Upper lobe of left lung (tissue), 6 donors: ENCODE results near the gene GMDS. TPM values are rescaled to one million over a fixed set of nuclear protein-coding genes. Genes with fewer than 3 reads are reported as not detected.

Experiments used
- ATAC-seq, 2 donors: fragments of 200-7000 bp; cut with Tn5 transposase; one replicate each; pipeline ENCODE4 v1.9.1; 2022; ENCODE audit warnings: mild to moderate bottlenecking in 2 of 2, moderate library complexity in 2 of 2; ENCODE audit not compliant: low FRiP score in 2 of 2
- DNase-seq, 2 donors: peaks; one replicate each; pipeline ENCODE4 v3.0.0-alpha.2; 2019 to 2020
- H3K27ac ChIP-seq, 4 donors: fragments of 200-600 bp; sonication (generic); one replicate each; pipeline ENCODE4 v1.5.1; 2016 to 2019
- H3K27me3 ChIP-seq, 4 donors: fragments of 200-600 bp; sonication (generic); one replicate each; pipeline ENCODE4 v1.5.1; 2017 to 2019
- H3K36me3 ChIP-seq, 4 donors: fragments of 200-600 bp; sonication (generic); one replicate each; pipeline ENCODE4 v1.5.1; 2016 to 2019
- H3K4me1 ChIP-seq, 4 donors: fragments of 200-600 bp; sonication (generic); one replicate each; pipeline ENCODE4 v1.5.1; 2018 to 2019
- H3K4me3 ChIP-seq, 4 donors: fragments of 200-600 bp; sonication (generic); one replicate each; pipeline ENCODE4 v1.5.1; 2017 to 2019; ENCODE audit warnings: mild to moderate bottlenecking in 2 of 4, moderate library complexity in 1 of 4
- H3K9me3 ChIP-seq, 4 donors: fragments of 200-600 bp; sonication (generic); one replicate each; pipeline ENCODE4 v1.5.1; 2018 to 2019
- CTCF ChIP-seq, 6 experiments: fragments of 450-650 bp in 4 of 6; fragments of 200-600 bp in 2 of 6; sonication (generic) in 2 of 6; IDR thresholded peaks; one replicate each; pipeline ENCODE4 v1.5.1; 2016 to 2019; ENCODE audit warnings: antibody characterized with exemption in 6 of 6
- EP300 ChIP-seq, 4 donors: sonication (generic); formaldehyde crosslinking; IDR thresholded peaks; one replicate each; pipeline ENCODE4 v1.5.1; 2017; ENCODE audit warnings: antibody characterized with exemption in 4 of 4, control low read depth in 2 of 4
- POLR2A ChIP-seq, 4 donors: fragments of 450-650 bp; IDR thresholded peaks; one replicate each; pipeline ENCODE4 v1.5.1; 2016 to 2017; ENCODE audit warnings: antibody characterized with exemption in 4 of 4, mild to moderate bottlenecking in 2 of 4
- POLR2AphosphoS5 ChIP-seq, 2 donors: sonication (generic); formaldehyde crosslinking; IDR thresholded peaks; one replicate each; pipeline ENCODE4 v1.5.1; 2017; ENCODE audit warnings: antibody characterized with exemption in 2 of 2
- WGBS, 2 donors: methylation state at CpG; one replicate each; pipeline ENCODE4 v1.1.5; 2017 to 2018; 5-methylcytosine and 5-hydroxymethylcytosine counted together
- total RNA-seq, 6 donors: library from RNA; depleted of rRNA in 4 of 6; stranded (reverse); fragments of >200 nt in 4 of 6; gene quantifications; one replicate each; pipeline versions ENCODE4 v1.1.0 to v1.2.1, GENCODE V29; 2016 to 2021
- donor health status: DM: no; HTN: no; CAD: no; lungs with moderate emphysema.
- donor health status: DM: no; HTN: yes; CAD: no; lungs with severe emphysema.

GMDS gene
- total RNA-seq, 6 donors from 2014 or later: 7.6 to 17.8 (median 14.1) TPM

- H3K27ac ChIP-seq: no peak overlapping the region
- H3K27me3 ChIP-seq: no peaks in the 10 kb centered on the region
- no peak overlapping the region for H3K4me3 ChIP-seq
- H3K9me3 ChIP-seq: no peaks in the 10 kb centered on the region
- peaks cover 0 to 3% (median 0%) of the 10 kb centered on the region in 4 donors for H3K4me1 ChIP-seq
- no peak for DNase-seq
- no peaks in the 10 kb centered on the region for H3K36me3 ChIP-seq
- no peak for ATAC-seq
- no peak for TF ChIP-seq CTCF (IDR thresholded peaks at IDR 0.05)
- TF ChIP-seq POLR2AphosphoS5 (IDR thresholded peaks at IDR 0.05): no peak
- no peak for TF ChIP-seq EP300 (IDR thresholded peaks at IDR 0.05)
- TF ChIP-seq POLR2A (IDR thresholded peaks at IDR 0.05): no peak
These were observed 62.2 kb downstream of the GMDS start for GRCh38 chr6:2183246-2183645.

- no peak for ATAC-seq
- Histone ChIP-seq H3K27ac (no peak overlapping the region), H3K4me1 (peaks cover 0 to 3% (median 0%) of the 10 kb centered on the region in 4 donors), H3K9me3 (no peaks in the 10 kb centered on the region), H3K27me3 (no peaks in the 10 kb centered on the region), H3K36me3 (no peaks in the 10 kb centered on the region), H3K4me3 (no peak overlapping the region)
- DNase-seq: no peak
- TF ChIP-seq POLR2A (IDR thresholded peaks at IDR 0.05): no peak
- TF ChIP-seq CTCF (IDR thresholded peaks at IDR 0.05): no peak
- 80 to 87% methylated on average over 1 of the region's 1 CpG for WGBS, 2 donors
These were observed 63.2 kb downstream of the GMDS start for GRCh38 chr6:2182251-2182650.

GRCh38 chr6:2181567-2181966 lies 63.8 kb downstream of the GMDS start:
- no peaks in the 10 kb centered on the region for H3K36me3 ChIP-seq
- peaks cover 0 to 3% (median 0%) of the 10 kb centered on the region in 4 donors for H3K4me1 ChIP-seq
- WGBS, 2 donors: 83 to 93% methylated on average over 2 of the region's 2 CpGs
- H3K27me3 ChIP-seq: no peaks in the 10 kb centered on the region
- no peak overlapping the region for H3K4me3 ChIP-seq
- ATAC-seq (no peak), DNase-seq (no peak)
- no peaks in the 10 kb centered on the region for H3K9me3 ChIP-seq
- TF ChIP-seq POLR2AphosphoS5 (IDR thresholded peaks at IDR 0.05): no peak
- TF ChIP-seq POLR2A (IDR thresholded peaks at IDR 0.05): no peak
- TF ChIP-seq CTCF (IDR thresholded peaks at IDR 0.05): no peak
- TF ChIP-seq EP300 (IDR thresholded peaks at IDR 0.05): no peak
- H3K27ac ChIP-seq: no peak overlapping the region

GRCh38 chr6:2179950-2180349 lies 65.5 kb downstream of the GMDS start:
- Histone ChIP-seq H3K4me1 (peaks cover 0 to 3% (median 0%) of the 10 kb centered on the region in 4 donors), H3K4me3 (no peak overlapping the region), H3K27me3 (no peaks in the 10 kb centered on the region), H3K27ac (no peak overlapping the region), H3K36me3 (no peaks in the 10 kb centered on the region), H3K9me3 (no peaks in the 10 kb centered on the region)
- ATAC-seq (peak; percentile 47 to 90), DNase-seq (peak in 1 of 2 donors; percentile 56)
- TF ChIP-seq CTCF (IDR thresholded peaks at IDR 0.05) (no peak), EP300 (IDR thresholded peaks at IDR 0.05) (no peak), POLR2AphosphoS5 (IDR thresholded peaks at IDR 0.05) (no peak)

GRCh38 chr6:2179241-2179640 lies 66.2 kb downstream of the GMDS start:
- Histone ChIP-seq H3K9me3 (no peaks in the 10 kb centered on the region), H3K36me3 (no peaks in the 10 kb centered on the region), H3K4me1 (peaks cover 0 to 3% (median 0%) of the 10 kb centered on the region in 4 donors), H3K4me3 (no peak overlapping the region), H3K27ac (no peak overlapping the region), H3K27me3 (no peaks in the 10 kb centered on the region)
- 53% methylated on average over 1 of the region's 1 CpG for WGBS, 2 donors
- DNase-seq (no peak), ATAC-seq (no peak)
- TF ChIP-seq POLR2A (IDR thresholded peaks at IDR 0.05) (no peak), EP300 (IDR thresholded peaks at IDR 0.05) (no peak), CTCF (IDR thresholded peaks at IDR 0.05) (no peak), POLR2AphosphoS5 (IDR thresholded peaks at IDR 0.05) (no peak)
